Measurements from ENCODE around the gene CRY1.
"Not testable (repeated sequence)": the region's sequence is repeated elsewhere in the genome, so short reads cannot be mapped to it uniquely, and the experiment has no call there.

CRY1 gene

DNA sequence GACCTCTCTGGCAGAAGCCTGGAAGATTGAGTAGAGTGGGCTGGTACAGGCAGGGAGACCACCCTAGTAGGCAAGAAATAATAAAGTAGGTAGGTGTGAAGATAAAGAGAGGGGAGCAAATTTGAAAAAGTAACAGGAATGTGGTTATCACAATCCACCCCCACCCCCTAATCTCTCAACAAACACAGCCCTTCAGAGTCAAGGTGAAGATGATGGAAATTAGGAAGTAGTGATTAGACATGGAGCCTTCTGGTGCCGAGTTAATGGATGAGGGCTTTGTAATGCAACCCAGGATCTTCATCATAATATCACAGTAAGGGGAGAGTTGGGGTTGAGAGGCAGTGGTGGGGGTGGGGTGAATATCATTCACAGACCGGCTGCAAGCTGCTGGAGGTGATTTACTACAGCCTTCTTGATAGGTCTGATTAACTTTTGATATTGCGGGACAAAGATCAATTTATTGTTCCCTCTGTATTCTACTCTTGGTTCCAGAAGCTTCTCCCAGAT lies 29.2 kb upstream of the CRY1 start:
- DNase-seq (ENCODE audit: insufficient read length, low spot score) = no peak
- FAIRE-seq = no peak
- TF ChIP-seq, protein P1, sequence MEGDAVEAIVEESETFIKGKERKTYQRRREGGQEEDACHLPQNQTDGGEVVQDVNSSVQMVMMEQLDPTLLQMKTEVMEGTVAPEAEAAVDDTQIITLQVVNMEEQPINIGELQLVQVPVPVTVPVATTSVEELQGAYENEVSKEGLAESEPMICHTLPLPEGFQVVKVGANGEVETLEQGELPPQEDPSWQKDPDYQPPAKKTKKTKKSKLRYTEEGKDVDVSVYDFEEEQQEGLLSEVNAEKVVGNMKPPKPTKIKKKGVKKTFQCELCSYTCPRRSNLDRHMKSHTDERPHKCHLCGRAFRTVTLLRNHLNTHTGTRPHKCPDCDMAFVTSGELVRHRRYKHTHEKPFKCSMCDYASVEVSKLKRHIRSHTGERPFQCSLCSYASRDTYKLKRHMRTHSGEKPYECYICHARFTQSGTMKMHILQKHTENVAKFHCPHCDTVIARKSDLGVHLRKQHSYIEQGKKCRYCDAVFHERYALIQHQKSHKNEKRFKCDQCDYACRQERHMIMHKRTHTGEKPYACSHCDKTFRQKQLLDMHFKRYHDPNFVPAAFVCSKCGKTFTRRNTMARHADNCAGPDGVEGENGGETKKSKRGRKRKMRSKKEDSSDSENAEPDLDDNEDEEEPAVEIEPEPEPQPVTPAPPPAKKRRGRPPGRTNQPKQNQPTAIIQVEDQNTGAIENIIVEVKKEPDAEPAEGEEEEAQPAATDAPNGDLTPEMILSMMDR (IDR thresholded peaks at IDR 0.05; ENCODE audit: insufficient read depth, missing control alignments) = no peak

DNA sequence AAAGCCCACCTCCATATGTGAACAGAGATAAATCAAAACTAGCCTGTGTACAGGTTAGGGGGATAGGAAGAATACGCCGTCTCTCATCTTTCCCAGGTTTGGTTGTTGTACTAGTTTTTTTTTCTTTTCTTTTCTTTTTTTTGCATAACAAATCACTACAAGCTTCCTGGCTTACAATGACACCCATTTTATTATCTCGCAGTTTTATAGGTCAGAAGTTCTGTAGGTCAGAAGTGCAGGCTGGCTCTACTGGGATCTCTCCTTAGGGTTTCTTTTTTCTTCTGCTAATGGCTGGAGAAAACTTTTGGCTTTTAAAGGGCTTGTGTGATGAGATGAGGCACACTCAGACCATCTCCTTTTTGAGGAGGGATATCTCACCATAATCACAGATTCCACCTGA lies 25.7 kb upstream of the CRY1 start:
- TF ChIP-seq, protein P1 (IDR thresholded peaks at IDR 0.05; ENCODE audit: insufficient read depth, missing control alignments) = no peak
- DNase-seq (ENCODE audit: insufficient read length, low spot score) (no peak), FAIRE-seq (peak; percentile 38)

DNA sequence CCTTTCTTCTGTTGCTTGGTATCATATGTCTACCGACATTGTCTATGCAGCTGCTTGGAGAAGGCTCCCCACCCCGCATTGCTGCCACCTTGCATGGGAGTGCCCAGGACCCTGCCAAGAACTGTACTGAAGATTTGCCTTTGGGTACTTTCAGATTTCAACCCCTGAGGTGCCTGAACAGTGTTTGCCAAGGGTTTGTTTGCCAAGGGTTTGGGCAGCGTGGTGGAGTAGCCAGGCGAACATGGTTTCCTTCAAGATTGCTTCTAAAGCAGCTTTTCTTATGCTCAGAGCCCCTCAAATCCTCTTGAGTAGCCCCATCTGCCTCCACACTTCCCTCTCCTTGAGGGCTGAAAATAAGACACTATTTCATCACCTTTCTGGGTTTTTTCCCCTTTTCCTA lies 25.3 kb upstream of the CRY1 start:
- no peak for DNase-seq (ENCODE audit: insufficient read length, low spot score)
- TF ChIP-seq, protein P1 (IDR thresholded peaks at IDR 0.05; ENCODE audit: insufficient read depth, missing control alignments) = no peak
- no peak for FAIRE-seq

DNA sequence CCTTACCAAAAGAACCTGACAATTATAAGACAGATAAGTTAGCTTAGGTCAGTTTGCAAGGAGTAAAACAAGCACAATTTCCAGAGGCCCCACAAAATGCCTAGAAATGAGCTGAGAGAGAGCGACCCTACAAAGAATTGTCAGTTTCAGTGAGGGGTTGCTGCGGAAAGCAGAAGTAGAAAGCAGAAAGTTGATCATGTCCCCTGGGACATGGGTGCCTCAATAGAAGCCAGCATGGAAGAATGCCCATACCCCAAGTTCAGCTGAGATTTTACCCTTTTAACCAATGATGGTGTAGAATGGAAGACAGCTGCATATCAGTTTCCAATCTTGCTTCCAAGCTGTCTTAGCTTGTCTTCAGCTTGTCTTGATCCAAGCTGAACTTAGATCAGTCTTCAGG lies 21.8 kb upstream of the CRY1 start:
- no peak for DNase-seq (ENCODE audit: insufficient read length, low spot score)
- FAIRE-seq = no peak
- TF ChIP-seq, protein P1 (IDR thresholded peaks at IDR 0.05; ENCODE audit: insufficient read depth, missing control alignments) = no peak

DNA sequence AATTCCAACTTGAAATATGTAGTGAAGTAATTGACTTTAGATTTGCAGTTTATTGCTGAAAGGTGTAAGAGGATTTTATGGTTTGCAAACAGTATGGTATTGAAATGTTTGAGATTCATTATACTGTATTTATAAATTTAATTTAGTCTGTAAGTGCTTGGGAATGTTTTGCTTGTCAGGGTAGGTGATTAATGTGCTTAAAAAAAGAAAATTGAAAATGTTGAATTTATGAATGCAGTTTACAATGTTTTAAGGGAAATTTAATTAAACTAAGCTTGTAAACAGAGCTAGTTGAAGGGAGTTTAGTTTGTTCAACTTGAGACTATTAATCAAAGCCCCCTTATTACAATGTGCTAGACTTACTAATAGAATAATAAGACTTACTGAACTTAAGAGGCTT lies 18.0 kb upstream of the CRY1 start:
- no peak for DNase-seq (ENCODE audit: insufficient read length, low spot score)
- peak; percentile 67 for FAIRE-seq
- TF ChIP-seq, protein P1 (IDR thresholded peaks at IDR 0.05; ENCODE audit: insufficient read depth, missing control alignments) = no peak

DNA sequence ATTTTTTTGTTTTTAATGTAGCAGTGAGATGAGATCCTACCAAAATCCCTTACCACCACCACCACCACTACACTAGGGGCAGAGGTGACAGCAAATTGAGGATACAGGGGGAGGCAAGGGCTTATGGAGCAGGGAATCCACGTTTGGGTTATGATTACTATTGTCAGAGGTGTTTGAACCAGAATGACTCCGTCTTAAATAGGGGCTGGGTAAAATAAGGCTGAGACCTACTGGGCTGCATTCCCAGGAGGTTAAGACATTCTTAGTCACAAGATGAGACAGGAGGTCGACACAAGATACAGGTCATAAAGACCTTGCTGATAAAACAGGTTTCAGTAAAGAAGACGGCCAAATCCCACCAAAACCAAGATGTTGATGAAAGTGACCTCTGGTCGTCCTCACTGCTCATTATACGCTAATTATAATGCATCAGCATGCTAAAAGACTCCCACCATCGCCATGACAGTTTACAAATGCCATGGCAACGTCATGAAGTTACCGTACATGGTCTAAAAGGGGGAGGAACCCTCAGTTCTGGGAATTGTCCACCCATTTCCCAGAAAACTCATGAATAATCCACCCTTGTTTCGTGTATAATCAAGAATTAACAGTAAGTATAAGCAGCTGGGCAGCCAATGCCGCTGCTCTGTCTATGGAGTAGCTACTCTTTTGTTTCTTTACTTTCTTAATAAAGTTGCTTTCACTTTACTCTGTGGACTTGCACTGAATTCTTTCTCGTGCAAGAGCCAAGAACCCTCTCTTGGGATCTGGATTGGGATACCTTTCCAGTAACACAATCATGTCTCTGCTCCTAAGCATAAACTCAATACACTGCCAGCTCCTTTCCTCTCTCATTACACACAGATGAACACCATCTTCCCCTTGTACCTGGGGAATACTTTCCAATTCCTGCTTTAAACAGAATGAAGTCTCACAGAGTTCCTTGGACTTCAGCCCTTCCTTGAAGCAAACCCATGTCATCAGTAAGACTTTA lies 16.7 kb upstream of the CRY1 start:
- DNase-seq (ENCODE audit: insufficient read length, low spot score) = no peak
- FAIRE-seq = no peak
- TF ChIP-seq, protein P1 (IDR thresholded peaks at IDR 0.05; ENCODE audit: insufficient read depth, missing control alignments) = no peak

DNA sequence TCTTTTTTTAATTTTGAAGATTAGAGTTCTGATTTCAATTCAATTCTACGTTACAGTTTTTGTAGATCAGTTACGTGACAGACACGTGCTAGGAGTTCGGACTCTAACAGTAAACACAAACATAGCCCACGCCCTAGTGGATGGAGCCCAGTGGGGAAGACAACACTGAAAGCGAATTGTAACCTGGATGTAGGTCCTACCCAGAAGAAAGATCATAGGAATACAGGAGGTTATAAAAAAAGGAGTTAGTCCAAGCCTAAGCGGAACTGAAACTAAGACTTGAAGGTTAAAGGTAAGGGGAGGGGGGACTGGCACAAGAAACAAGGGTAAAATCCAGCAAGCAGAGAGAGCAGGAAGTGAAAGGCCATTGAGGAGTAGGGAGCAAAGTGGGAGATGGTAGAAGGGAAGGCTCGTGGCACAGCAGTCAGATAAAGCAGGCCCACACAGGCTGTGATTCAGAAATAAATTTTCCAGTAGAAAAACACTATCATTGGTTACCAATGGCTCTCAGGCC lies 15.7 kb upstream of the CRY1 start:
- TF ChIP-seq, protein P1 (IDR thresholded peaks at IDR 0.05; ENCODE audit: insufficient read depth, missing control alignments) = no peak
- no peak for DNase-seq (ENCODE audit: insufficient read length, low spot score)

DNA sequence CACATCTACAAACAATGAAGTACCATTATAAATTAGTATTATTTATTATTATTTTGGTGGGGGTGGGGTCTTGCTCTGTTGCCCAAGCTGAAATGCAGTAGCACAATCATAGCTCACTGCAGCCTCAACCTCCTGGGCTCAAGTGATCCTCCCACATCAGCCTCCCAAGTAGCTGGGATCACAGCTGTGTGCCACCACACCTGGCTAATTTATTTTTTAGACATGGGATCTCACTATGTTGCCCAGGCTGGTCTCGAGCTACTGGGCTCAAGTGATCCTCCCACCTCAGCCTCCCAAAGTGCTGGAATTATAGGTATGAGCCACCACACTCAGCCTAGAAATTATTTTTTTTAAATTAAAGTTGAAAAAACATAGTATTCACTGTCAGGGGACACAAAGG lies 15.0 kb upstream of the CRY1 start:
- DNase-seq (ENCODE audit: insufficient read length, low spot score); FAIRE-seq: not testable (repeated sequence)

More for the DNA sequence above, 15.7 kb upstream of the CRY1 start:
- FAIRE-seq = no peak

Data from D721Med (cell line).